NCI-H748 (cell line): ENCODE data around the gene MS4A8.
"Not testable (repeated sequence)": the region's sequence is repeated elsewhere in the genome, so short reads cannot be mapped to it uniquely, and the experiment has no call there.

Source experiments
- DNase-seq: peaks from one replicate; lab custom pipeline; 2025; ENCODE audit not compliant: unreplicated experiment; lab: John Stamatoyannopoulos, UW

Gene MS4A8, protein sequence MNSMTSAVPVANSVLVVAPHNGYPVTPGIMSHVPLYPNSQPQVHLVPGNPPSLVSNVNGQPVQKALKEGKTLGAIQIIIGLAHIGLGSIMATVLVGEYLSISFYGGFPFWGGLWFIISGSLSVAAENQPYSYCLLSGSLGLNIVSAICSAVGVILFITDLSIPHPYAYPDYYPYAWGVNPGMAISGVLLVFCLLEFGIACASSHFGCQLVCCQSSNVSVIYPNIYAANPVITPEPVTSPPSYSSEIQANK

DNA sequence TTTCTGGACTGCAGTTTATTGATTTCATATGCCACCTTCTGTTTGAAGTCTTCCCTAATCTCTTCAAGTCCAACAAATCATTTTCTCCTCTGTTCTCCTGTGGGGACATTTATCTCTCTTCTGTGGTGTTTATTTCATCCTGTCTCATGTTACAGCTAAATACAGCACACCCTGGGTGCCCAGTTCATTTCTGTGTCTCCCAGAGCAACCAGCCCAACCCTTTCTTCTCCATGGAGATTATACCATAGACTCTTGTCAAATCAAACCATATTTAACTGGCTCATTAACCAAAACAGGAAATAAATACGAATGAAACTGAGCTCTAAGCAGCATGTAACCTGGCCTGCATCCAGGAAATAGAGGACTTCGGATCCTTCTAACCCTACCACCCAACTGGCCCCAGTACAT lies at the start of gene MS4A8:
TSS of gene MS4A8 (plus strand) at position 329 of the 408 bp plus-strand sequence. CDS start 1,249 bp downstream, outside the sequence.
- DNase-seq, result peak; percentile 99

DNA sequence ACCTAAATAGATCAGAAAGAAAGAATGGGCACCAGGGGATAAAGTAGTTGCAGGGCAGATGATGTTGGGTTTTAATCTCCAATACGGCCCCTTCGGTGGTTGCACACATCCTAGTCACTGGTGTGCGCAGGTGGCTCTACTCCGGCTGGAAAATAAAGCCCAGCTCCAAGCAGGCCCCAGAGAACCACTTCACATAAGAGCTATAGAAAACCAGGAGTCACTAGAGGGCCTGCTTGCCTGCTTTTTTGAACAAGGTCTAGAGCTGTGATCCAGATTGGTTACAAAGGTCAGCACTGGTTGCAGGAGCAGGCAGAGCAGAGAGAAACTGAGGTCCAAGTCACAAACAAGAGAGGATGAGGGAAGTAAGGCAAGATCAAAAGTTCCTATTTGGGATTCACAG lies 41.5 kb upstream of the MS4A8 start:
- DNase-seq, result peak; percentile 85

DNA sequence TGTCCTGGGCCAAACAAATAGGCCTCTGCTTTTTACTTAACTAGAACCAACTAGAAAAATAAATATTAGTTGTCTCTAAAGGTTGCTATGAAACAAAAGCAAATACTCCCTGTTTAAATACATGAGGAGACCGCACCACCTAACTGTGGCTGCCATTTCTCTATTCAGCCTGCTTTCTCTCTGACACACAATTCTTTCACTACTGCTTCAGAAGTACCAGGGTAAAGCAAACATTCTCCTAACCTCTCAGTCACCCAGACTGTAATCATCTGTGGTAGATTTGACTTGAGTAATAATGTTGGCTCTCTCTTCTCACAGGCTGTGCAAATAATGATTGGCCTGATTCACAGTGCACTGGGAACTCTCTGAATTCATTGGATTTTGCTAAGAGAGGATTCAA lies 41.0 kb upstream of the MS4A8 start:
- DNase-seq, result peak; percentile 95

DNA sequence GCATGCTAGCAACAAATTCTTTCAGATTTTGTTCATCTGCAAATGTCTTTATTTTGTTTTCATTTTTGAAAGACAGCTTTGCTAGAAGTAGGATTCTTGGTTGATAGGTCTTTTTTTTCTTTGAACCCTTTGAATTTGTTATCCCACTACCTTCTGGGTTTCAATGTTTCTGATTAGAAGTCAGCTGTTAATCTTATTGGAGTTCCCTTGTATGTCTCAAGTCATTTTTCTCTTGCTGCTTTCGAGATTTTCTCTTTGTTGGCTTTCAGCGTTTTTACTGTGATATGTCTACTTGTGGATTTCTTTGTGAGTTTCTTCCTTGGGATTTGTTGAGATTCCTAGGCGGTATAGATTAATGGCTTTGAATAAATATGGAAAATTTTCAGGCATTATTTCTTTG lies 27.2 kb upstream of the MS4A8 start:
- no peak for DNase-seq

DNA sequence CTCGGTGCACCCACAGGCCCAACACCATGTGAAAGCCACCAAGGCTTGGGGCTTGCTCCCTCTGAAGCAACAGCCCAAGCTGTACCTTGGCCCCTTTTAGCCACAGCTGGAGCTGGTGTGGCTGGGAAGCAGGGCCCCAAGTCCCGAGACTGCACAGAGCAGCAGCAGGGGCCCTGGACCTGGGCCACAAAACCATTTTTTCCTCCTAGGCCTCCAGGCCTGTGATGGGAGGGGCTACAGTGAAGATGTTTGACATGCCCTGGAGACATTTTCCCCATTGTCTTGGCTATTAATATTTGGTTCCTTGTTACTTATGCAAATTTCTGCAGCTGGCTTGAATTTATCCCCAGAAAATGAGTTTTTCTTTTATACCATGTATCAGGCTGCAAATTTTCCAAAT lies 21.2 kb upstream of the MS4A8 start:
- DNase-seq, result not testable (repeated sequence)

DNA sequence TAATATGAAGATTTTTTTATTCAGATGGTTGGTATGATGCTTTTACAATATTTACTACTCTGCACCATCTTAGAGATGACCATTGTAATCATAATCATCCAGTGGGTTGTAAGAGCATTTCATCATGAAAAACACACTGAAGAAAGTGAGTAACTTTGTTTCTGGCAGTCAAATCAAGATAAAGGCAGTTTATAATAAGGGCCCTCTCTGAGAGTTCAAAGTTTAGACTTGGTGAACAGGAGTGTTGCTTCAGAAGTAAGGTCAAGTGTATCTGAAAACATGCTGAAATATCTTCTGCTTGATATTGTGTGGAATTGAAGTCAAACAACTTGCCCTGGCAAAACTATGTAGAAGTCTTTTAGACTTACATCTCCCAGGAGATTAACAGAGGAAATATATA lies 19.5 kb upstream of the MS4A8 start:
- no peak for DNase-seq

DNA sequence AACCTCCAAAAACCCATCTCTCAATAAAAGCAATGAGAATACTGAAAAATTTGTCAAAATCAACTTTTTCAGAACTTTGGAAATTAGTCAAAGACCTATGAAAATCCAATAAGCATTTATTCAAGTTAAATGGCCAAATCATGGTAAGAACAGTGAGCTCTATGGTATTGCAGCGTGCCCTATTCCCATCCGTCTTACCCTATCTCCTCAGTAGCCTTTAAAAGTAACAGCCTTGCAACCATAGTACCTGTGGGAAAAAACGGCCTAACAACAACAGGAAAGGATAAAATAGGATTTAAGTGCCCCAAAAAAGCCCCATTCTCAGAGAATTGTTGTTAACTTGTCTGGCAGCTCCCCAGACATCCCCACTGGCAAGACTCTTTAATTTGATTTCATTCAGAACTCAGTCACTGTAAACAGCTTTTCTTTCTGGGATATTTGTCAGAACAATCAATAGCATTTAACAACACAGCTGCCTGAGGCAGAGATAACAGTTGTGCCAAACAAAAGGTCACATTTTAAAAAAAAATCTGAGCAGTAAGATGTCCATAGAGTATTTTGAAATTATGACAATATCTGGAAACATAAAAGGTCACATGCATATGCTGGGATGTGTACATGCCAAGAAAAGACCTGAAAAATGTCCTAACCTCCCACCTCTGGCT lies 18.8 kb upstream of the MS4A8 start:
- DNase-seq, result no peak

DNA sequence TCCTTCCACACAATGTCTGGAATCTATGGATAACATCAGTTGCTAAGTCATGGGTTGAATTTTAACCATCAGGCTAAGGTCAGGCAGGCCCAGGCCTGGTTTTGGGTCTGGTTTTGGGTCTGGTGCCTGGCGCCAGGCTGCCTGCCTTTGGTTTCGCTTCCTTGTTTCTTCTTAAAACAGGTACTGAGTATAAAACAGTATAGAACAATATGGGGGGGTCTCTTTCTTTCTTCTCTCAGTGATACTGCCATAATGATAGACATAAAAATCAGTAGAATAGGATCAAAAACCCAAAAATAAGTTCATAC lies 14.9 kb upstream of the MS4A8 start:
- DNase-seq, result not testable (repeated sequence)

DNA sequence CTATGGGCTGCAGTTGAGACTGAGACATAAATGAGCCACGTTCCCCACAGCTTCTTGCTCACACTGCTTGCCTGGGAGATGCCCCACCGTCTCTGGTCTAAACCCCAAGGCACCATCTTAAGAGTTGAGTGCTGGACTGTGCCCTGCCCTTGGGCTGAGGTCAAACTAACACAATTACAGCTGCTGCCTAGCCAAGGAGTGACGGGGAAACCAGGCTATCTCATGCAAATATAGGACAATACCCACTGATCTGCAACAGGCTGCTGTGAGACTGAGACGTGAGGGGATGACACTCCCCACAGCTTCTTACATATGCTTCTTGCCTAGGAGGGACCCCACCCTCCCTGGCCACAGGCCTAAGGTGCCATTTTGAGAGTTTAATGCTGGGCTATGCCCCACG lies 7.8 kb upstream of the MS4A8 start:
- no peak for DNase-seq

DNA sequence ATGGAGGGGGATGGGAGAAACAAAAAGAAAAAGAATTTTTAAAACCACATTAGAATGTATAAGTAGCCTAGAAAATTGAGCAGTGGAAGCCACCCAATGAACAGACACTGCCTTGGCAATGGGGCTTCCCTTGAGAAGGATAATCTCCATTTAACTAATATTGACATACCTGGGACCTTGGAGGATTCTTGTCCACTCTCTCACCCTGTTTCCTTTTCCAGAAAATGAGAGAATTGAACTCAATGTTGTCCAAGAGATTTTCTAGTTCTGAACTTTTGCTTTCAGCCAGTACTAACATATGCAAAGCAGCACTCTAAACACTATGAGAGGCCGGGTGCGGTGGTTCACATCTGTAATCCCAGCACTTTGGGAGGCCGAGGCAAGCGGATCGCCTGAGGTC lies 524 bp downstream of the MS4A8 start:
- DNase-seq, result peak; percentile 51

DNA sequence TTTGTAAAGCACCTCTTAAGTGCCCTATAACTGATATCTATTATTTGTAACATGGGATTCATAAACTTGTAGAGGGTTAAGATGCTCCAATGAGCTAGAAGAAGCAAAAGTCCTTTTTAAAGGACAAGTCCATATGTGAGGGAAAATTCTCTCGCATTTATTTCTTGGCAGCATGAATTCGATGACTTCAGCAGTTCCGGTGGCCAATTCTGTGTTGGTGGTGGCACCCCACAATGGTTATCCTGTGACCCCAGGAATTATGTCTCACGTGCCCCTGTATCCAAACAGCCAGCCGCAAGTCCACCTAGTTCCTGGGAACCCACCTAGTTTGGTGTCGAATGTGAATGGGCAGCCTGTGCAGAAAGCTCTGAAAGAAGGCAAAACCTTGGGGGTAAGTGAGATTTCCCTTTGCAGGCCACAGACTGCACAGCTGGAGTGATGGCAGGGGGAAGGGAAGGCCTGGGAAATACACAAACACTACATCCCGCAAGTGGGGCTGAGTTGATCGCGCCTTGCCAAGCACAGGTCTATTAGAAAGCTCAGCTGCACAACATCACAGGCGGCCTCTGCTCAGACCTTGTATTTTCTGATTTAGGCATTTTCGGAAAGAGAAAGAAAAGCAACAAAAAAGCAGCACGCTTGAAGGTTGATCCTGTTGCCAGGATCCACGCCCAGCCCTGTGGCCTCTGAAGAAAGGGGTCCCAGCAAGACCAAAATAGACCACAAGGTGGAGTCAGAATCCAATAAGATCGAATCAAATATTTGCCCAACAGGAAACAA lies 1.5 kb downstream of the MS4A8 start:
- DNase-seq, result peak; percentile 95

DNA sequence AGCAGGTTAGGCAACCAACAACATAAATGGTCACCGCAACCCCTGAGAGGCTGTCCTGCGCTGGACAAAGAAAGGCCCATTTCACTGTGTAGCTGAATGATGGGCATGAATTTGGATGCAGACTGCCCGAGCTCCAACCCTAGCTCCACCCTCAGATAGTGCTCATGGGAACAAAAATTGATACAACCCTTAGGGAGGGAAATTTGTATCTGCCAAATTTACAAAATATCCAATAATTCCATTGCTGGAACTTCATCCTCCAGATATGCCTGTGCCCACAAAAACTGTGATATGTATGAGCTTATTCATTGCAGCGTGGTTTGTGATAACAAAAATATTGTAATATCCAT lies 2.0 kb downstream of the MS4A8 start:
- no peak for DNase-seq

DNA sequence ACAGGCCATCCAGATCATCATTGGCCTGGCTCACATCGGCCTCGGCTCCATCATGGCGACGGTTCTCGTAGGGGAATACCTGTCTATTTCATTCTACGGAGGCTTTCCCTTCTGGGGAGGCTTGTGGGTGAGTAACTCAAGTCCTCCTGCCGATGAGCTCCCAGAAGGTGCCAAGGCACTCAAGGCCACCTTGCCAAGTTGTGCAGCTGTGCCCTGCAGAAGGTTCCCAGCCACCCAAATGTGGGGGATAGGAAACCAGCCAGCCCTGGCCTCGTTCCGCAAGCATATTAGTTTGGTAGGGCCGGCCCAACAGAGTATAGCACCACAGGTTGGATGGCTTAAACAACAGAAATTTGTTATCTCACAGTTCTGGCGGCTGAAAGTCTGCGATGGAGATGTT lies 4.0 kb downstream of the MS4A8 start:
- DNase-seq, result no peak

DNA sequence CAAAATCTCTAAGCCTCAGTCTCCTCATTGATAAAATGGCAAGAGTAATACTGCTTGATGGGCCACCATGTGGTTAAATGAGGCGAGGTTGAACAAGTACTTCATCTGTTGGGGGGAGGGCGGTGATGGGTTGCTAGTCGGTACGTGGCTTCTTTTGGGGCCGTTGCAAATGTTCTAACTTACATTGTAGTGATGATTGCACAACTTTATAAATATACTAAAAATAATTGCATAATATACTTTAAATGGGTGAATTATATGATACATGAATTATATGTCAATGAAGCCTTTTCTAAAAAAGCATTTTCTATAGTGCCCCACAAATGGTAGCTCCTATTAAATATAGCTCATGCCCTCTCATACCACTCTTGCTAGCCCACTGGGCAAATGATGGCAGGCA lies 6.5 kb downstream of the MS4A8 start:
- DNase-seq, result no peak

DNA sequence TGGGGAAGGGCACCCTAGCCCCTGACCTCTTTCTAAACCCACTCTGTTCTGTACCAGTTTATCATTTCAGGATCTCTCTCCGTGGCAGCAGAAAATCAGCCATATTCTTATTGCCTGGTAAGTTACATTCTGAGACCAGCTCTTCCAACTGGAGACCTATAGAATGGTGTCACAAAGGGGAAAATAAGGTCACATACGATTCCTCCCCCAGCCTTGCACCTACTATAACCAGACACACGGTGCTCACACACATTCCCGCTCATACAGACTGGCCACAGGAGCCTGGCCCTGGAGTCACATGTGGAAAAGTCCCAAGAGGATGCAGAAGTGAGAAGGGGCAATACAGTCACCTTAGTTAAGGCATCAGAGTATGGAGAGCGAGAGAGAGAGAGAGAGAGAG lies 7.5 kb downstream of the MS4A8 start:
- no peak for DNase-seq

DNA sequence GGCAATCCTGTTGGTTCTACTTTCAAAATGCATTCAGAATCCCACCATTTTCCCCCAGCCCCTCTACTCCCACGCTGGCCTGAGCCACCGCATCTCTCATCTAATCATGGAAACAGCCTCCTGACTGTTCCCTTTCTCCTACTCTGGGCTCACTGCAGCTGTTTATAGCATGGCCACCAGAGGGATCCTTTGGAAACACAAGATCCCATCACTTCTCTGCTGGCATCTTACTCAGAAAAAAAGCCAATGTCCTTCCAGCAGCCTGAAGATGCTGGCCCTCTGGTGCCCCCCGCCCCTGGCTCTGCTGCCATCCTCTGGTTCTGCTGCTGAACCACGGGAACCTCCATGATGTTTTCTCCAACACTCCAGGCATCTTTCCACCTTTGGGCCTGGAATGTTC lies 11.1 kb downstream of the MS4A8 start:
- no peak for DNase-seq

DNA sequence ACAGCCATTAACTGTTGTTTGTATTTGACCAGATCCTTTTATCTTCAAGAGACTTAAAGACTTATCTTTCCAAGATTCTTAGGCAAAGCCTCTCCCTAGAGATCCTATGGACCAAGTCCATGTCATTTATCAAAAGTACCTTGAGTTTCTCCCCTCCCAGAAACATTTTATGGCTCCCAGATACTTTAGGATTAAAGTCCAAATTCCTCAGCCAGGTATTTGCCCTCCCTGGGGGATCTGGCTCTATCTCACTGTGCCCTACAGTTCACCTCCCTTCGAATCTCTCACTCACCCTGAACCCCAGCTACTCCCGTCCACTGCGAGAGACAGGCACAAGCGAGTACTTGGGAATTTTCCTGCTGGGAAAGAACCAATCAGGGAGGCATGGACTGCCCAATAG lies 11.9 kb downstream of the MS4A8 start:
- no peak for DNase-seq

DNA sequence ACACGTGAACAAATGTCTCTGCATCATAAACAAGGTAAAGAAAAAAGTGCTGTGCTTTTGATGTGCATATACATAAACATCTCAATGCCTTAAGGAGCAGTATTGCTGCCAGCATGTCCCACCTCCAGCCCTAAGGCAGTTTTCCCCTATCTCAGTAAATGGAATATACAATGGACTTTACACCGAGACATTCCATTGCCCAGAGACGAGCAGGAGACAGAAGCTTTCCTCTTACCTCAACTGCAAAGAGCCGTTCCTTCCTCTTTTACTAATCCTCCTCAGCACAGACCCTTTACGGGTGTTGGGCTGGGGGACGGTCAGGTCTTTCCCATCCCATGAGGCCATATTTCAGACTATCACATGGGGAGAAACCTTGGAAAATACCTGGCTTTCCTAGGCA lies 14.0 kb downstream of the MS4A8 start:
- not testable (repeated sequence) for DNase-seq

DNA sequence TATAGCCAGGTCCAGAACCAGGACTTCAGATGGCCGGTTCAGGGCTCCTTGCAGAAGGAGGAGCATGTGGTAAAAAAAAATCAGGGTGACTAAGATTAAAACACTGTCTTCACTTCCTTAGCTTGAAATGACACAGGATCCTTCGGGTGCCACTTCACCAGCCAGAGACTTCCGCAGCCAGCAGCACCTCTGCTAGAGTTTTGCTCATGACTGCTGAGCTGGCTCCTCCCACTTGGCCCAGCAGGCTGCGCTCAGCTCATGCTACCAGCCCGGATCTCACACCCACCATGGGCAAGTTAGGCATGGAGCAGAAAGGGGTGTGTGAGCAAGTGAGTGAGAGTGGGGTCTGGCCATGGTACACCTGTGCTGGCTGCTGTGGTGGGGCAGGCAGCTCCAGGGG lies 18.5 kb downstream of the MS4A8 start:
- DNase-seq, result no peak

DNA sequence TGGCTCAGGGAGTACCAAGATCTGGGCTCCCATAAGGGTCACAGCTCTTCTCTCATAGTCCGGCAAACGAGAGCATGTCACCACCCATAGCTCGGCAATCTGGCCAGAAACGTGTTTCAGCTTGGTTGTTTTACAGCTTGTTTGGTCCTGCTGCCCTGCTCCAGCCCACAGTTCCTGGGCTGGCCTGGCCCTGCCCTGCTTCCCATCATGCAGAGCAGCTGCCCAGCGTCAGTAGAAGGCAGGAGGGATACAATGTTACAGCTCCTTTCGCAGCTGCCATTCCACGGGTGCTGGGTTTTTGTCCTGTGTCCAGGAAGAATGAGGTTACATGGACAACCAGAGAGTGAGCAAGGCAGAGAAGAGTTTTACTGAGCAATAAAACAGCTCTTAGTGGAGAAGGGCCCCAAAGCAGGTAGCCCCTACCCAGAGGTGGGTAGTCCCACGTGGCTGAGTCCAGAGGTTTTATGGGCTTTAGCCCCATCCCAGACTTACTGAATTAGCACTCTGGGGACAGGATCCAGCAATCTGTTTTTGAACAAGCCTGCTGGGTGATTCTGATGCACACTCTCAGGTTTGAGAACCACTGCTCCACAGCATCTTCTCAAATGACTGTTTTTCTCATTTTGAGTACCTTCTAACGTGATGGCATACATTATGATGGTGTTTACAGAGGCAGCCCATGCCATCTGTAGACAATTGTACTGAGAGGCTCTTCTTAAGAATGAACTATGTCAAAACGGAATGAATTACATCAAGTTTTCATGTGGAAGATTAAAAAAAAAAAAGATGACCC lies 19.3 kb downstream of the MS4A8 start:
- DNase-seq, result no peak

DNA sequence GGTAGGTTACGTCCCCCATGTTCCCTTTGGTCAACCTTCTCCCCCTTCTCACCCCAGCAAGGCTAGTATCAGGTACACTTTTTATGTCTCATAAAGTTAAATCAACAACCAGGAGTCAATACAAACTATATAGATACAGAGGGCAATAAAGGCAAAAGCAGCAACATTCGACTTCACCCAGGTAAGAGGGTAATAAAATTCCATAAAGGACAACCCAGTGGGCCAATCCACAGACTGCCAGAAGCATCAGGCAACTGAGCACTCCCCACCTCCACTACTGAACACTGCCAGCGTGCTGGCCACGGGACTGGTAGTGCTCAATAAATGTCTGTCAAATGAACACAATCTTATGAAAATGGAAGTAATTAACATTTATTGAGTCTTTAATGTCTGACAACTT lies 20.0 kb downstream of the MS4A8 start:
- DNase-seq, result no peak

DNA sequence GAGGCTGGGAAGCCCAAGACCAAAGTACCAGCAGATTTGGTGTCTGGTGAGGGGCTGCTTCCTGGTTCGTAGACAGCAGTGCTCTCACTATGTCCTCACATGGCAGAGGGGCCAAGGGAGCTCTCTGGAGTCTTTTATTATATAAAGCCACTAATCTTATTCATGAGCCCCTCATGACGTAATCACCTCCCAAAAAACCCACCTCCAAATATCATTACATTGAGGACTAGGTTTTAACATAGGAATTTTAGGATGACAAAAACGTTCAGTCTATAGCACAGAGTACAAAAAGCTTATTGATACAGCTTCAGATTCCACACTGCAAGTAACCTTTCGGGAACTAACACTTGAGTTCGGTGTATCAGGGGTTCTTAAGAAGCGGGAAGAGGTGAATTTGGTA lies 21.0 kb downstream of the MS4A8 start:
- no peak for DNase-seq
